Stimulated activated naive B cell treated with anti-CD40 and anti-IgM and Interleukin-4, amounts not matched to agents 10 μg/mL and 1 μg/mL and 100 μg/mL, for 72 hours (primary cell): ENCODE results near the gene KCTD1.

Experiments
- ATAC-seq, 2 donors: fragments of 150-1000 bp; cut with Tn5 transposase; replicated peaks; 2 replicates each; pipeline ENCODE4 v1.10.0; 2021; ENCODE audit warnings: moderate library complexity in 1 of 2
- DNase-seq: peaks from one replicate; pipeline ENCODE4 v3.0.0; 2021
- H3K27ac Mint-ChIP-seq: one replicate; pipeline ENCODE4 v1.8.0; 2022; ENCODE audit warnings: mild to moderate bottlenecking, mixed read lengths
- H3K27me3 Mint-ChIP-seq, 2 donors: one replicate each; pipeline ENCODE4 v1.8.0; 2022; ENCODE audit warnings: mixed read lengths in 2 of 2
- H3K36me3 Mint-ChIP-seq, 2 donors: one replicate each; pipeline ENCODE4 v1.8.0; 2022; ENCODE audit warnings: mixed read lengths in 2 of 2, mild to moderate bottlenecking in 1 of 2
- H3K4me1 Mint-ChIP-seq, 2 donors: one replicate each; pipeline ENCODE4 v1.8.0; 2022; ENCODE audit warnings: mixed read lengths in 2 of 2, mild to moderate bottlenecking in 1 of 2
- H3K4me3 Mint-ChIP-seq, 2 donors: one replicate each; pipeline ENCODE4 v1.8.0; 2022; ENCODE audit warnings: mild to moderate bottlenecking in 2 of 2, mixed read lengths in 2 of 2, moderate library complexity in 1 of 2
- H3K9me3 Mint-ChIP-seq, 2 donors: one replicate each; pipeline ENCODE4 v1.8.0; 2022; ENCODE audit warnings: mixed read lengths in 2 of 2, mild to moderate bottlenecking in 1 of 2

KCTD1 gene

DNA sequence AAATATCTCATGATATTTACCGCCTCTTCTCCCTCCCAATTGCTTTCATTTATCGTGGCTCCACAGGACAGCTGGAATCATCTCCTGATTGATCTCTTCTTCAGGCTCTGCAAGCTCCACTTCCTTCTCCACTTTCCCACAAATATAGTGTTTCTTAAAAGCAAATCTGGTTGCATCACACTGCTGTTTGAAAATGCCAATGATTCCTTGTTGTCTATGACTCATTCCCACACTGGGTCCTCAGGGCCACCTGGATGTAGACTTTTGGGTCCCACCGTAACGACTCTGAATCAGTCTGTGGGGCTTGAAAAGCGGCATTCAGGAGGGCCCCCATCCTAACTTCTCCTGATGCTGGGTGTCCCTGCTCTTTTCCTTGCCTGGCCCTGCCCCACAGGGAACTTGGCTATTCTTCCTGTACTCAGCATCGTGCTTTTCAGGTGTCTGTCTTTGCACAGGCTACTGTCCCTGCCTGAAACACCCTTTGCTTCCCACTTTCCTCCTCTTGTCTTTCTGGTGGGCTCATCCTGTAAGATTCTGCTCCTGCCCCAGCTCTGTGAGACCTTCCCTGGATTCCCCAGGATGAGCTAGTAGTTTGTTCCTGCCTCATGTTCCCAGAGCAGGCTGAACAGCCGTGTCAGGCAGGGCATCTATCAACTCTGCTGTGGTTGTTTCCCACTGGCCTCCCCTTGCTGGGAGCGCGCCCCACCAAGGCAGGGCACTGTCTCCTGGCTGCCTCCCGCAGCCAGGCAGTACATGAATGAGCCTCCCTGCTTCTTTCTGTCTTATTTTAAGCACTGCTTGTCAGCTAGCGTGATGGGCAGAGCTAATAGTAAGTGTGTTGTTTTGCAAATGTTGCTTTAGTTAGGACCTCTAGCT lies 111.9 kb downstream of the KCTD1 start:
- no peaks in the 10 kb centered on the region for H3K9me3 Mint-ChIP-seq
- H3K4me1 Mint-ChIP-seq: peaks cover 3 to 8% of the 10 kb centered on the region in 2 donors
- ATAC-seq (no peak), DNase-seq (no peak)
- peaks cover 22 to 33% of the 10 kb centered on the region in 2 donors for H3K27me3 Mint-ChIP-seq
- H3K4me3 Mint-ChIP-seq: no peak overlapping the region
- H3K27ac Mint-ChIP-seq: no peak overlapping the region
- H3K36me3 Mint-ChIP-seq: no peaks in the 10 kb centered on the region

DNA sequence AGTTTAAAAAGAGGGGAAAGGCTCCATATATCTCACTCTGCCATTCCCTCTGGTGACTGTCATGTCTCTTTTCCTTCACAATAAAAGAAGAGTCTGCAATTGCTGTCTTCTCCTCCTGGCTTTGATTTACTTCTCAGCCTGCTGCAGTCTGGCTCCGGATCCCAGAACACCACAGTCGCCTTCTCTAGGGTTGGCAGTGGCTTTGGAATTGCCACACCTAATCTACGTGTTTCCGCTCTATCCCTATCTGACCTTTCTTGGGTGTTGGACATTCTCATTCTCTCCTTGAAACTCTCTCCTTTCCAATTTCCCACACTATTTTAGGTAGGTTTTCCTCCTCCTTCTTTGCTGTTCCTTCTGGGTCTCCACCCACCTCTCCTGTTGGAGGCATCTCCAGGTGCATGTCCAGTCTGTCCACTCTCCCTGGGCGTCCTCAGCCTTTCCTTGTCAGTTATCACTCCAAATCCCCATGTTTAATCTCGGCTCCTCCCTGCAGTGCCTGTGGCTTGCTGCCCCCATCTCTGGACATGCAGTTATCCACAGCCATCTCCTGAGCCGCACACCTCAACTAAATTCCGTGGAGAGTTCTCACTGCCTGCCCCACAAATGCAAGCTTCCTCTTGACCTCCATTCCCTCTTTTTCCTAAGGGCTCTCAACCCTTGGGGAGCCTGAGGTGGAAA lies 112.8 kb downstream of the KCTD1 start:
- Mint-ChIP-seq H3K36me3 (no peaks in the 10 kb centered on the region), H3K4me1 (peaks cover 3 to 8% of the 10 kb centered on the region in 2 donors), H3K27ac (no peak overlapping the region), H3K27me3 (peaks cover 22 to 33% of the 10 kb centered on the region in 2 donors), H3K9me3 (peaks cover 2 to 3% of the 10 kb centered on the region in 2 donors), H3K4me3 (no peak overlapping the region)
- DNase-seq (no peak), ATAC-seq (no peak)

DNA sequence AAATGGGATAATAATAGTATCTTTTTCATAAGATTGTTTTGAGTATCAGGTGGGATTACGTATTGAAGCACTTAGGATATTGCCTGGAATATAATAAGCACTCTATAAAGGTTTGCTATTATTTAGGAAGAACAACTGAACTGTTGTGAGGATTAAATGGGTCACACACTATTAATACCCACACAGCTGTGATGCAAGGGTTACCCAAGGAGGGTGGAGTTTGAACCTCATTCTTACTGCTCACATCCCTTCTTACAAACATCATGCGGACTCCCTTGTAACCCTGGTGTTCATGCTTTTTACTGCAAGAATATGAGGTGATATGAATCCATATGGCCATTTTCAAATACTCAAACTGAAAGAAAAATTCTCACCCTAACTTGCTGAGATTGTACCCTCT lies 113.5 kb downstream of the KCTD1 start:
- DNase-seq: no peak
- peaks cover 3 to 8% of the 10 kb centered on the region in 2 donors for H3K4me1 Mint-ChIP-seq
- H3K4me3 Mint-ChIP-seq: no peak overlapping the region
- peaks cover 22 to 33% of the 10 kb centered on the region in 2 donors for H3K27me3 Mint-ChIP-seq
- H3K27ac Mint-ChIP-seq: no peak overlapping the region
- H3K36me3 Mint-ChIP-seq: no peaks in the 10 kb centered on the region
- no peak for ATAC-seq
- H3K9me3 Mint-ChIP-seq: peaks cover 3% of the 10 kb centered on the region in 2 donors

DNA sequence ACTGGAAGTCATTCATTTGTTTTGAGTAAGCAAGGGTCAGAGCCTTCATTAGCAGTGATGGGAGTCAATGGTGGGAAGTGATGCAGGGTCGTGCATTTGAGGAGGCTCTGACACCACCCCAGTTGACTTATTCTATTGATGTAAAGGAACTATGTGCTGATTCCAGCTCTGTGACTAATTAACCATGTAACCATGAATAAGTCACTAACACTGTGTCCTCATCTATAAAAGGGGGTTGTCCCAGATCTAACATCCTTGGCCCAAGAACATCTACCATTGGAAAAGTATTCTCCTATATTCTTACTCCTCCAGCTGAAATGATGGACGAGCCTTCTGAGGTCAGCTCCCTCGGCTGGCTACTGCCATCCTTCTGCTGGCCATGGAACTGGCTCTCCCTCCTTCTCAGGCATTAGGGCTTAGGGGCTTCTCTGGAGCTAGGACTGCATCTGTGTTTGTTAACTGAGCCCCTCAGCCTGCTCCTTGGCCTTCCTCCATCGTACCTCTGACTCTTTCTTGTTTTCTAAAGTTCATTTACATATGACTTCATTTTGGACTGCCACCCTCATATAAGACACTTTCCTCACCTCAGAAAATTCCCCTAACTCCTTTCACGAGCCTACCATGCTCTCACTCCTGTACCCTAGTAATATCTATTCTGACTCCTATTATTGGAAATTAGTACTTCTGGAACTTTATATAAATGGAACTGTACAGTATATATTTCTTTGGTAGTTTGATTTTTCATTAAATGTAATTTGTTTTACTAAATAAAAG lies 115.5 kb downstream of the KCTD1 start:
- peak in 1 of 2 donors; percentile 38 for ATAC-seq
- H3K4me1 Mint-ChIP-seq: no peaks in the 10 kb centered on the region
- peaks cover 3% of the 10 kb centered on the region in 2 donors for H3K9me3 Mint-ChIP-seq
- no peak for DNase-seq
- no peak overlapping the region for H3K4me3 Mint-ChIP-seq
- peaks cover 11 to 21% of the 10 kb centered on the region in 2 donors for H3K27me3 Mint-ChIP-seq
- H3K36me3 Mint-ChIP-seq: no peaks in the 10 kb centered on the region
- no peak overlapping the region for H3K27ac Mint-ChIP-seq

DNA sequence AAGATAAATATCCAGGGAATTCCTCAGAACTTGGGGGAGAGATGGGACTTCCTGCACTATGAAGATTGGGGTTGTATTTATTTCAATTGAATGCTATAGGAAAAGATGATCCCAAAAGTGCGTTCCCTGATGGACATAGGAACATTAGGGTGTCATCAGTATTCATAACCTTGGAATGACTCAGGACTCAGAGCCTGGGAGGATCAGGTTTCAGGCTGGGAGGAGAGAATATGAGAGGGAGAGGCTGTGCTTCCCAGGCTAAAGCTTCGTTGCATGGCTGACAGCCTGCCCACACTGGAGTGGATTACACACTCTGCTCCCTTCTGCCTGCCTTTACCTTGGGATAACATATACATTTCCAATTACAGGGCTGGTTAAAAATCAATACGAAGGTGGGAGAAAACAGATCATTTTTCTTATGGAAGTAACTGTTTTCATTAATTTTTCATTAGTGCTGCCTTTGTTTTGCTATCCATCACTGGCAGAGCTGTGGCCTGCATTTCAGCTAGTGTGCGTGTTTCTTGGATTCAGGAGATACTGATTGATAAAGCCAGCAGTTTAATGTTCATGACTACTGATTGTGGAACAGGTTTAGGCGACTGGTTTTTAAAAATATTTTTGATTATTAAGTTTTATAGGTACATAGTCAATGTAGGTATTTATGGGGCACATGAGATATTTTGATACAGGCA lies 118.7 kb downstream of the KCTD1 start:
- DNase-seq (no peak), ATAC-seq (no peak)
- Mint-ChIP-seq H3K27ac (no peak overlapping the region), H3K9me3 (peaks cover 3% of the 10 kb centered on the region in 2 donors), H3K27me3 (no peaks in the 10 kb centered on the region), H3K4me1 (no peaks in the 10 kb centered on the region), H3K36me3 (no peaks in the 10 kb centered on the region), H3K4me3 (no peak overlapping the region)

DNA sequence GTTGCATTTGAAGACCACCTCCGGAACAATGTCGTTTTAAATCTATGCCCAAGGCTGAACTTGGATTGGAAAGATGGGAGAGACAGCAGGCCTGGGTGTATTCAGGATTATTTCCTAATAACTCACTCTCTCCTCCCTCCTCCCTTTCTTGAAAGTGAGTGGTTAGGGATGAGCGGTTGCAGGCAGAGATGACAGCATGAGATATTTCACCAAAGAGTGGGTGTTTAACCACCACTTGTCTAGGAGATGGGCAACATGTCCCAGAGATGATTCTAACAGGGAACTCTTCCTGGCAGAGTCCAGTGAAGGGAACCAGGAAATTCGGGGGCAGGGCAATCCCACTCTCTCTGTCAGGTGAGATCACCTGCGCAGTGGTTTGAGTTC lies 123.2 kb downstream of the KCTD1 start:
- no peaks in the 10 kb centered on the region for H3K36me3 Mint-ChIP-seq
- H3K9me3 Mint-ChIP-seq: no peaks in the 10 kb centered on the region
- DNase-seq: no peak
- H3K4me3 Mint-ChIP-seq: no peak overlapping the region
- H3K4me1 Mint-ChIP-seq: peaks cover 0 to 10% of the 10 kb centered on the region in 2 donors
- H3K27ac Mint-ChIP-seq: no peak overlapping the region
- ATAC-seq: no peak
- no peaks in the 10 kb centered on the region for H3K27me3 Mint-ChIP-seq

DNA sequence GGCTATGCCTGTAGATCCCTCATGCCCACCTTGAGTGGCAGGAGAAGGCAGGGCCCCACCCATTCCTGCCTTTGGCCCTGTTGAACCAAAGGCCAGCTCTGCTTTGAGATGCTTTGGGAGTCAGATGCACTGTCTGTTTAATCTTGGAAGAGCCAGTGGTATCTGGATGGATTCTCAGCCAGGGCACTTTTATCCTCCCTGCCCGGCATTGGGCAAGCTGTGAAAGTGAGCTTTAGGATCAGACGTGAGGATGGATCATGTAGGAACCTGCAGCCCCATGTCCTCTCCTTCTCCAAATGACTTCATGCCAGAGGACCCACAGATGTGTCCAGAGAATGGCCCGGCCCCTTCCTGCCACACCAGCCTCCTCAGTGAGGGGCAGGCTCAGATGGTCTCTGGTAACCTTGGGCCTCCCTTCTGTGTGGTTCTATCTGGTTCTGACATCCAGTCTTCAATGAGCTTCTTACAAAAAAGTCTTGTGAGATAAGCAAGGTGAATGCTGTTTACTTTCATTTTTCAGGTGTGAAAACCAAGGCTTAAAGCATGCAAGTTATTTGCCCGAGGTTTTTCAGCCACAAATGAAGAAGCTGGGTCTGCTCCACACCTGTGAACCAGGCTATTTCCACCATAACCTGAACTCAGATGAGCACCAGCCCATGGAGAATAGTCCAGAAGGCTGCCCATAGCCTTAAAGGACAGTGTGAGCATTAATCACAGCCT lies 123.8 kb downstream of the KCTD1 start:
- H3K4me1 Mint-ChIP-seq: peaks cover 0 to 10% of the 10 kb centered on the region in 2 donors
- no peaks in the 10 kb centered on the region for H3K9me3 Mint-ChIP-seq
- ATAC-seq: no peak
- H3K27ac Mint-ChIP-seq: no peak overlapping the region
- DNase-seq: no peak
- no peaks in the 10 kb centered on the region for H3K36me3 Mint-ChIP-seq
- H3K4me3 Mint-ChIP-seq: no peak overlapping the region
- no peaks in the 10 kb centered on the region for H3K27me3 Mint-ChIP-seq

DNA sequence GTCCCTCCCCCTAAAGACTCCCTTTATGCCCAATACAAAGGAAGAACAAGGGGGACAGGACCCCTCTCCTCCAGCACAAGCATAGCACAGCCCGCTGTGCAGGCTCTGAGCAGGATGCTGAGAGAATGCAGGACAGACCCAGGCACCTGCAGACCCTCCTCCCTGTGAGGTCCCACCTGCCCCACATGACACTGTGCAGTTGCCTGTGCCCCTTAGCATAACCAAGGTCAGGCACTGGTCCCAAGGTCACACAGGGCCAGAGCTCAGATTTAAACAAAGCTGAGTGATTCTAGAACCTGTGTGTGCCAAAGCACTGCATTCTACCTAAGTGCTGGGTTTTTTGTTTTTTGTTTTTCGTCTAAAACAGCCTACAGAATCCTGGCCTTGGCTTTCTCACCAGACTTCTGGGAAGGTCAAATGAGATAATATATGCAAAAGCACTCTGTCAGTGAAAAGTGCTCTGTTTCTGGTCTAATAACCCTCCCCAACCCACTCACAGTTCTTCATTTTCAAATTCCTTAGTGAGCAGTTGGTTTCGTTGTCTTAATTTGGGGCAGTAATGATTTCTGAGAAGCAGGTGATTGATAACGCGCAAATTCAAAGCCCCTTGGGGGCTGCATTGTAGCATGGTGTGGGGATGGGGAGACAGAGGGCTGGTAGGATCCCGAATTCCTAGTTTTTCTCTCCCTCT lies 125.7 kb downstream of the KCTD1 start:
- Mint-ChIP-seq H3K9me3 (no peaks in the 10 kb centered on the region), H3K27me3 (no peaks in the 10 kb centered on the region), H3K4me3 (no peak overlapping the region), H3K4me1 (peaks cover 0 to 10% of the 10 kb centered on the region in 2 donors), H3K27ac (peak overlapping the region; percentile 60), H3K36me3 (no peaks in the 10 kb centered on the region)
- no peak for DNase-seq
- ATAC-seq: peak; percentile 73 to 79

DNA sequence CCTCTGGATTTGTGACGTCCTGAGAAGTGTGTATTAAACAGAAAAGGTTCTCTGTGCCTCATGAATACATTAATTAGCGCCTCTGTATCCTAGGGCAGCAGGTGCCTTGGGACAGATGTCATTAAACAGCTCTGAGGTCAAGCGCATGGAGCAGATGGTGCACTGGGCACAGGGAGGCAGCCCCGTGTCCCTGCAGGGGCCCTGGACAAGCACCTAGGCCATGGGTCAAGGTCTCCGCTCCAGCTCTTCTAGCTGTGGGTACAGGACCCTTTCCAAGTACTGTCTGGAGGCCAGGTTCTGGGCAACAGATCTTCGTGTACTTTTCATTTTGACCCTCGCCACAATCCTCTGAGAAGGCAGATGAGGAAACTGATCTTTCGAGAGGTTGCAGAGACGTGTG lies 126.4 kb downstream of the KCTD1 start:
- ATAC-seq: no peak

DNA sequence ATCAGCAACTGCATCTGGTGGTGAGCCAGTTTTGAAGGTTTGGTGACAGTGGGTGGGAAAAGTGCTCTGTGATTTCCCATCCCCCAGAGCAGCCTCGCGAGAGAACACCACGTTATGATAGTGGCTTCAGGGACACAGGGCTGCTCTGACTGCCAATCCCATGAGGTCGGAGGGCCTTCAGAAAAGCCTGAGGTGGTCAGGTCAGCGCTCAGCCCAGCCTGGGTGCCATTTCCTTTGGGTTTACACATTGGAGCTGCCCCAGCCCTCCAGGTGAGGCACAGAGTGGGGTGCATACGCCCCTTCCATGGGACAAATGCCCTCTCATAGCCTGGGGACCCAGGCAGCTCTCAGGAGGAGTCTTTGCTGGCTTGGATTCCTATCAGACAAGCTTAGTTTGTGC lies 126.8 kb downstream of the KCTD1 start:
- ATAC-seq: no peak
- no peak overlapping the region for H3K27ac Mint-ChIP-seq
- no peak overlapping the region for H3K4me3 Mint-ChIP-seq
- DNase-seq: no peak
- H3K36me3 Mint-ChIP-seq: no peaks in the 10 kb centered on the region
- H3K27me3 Mint-ChIP-seq: no peaks in the 10 kb centered on the region
- H3K9me3 Mint-ChIP-seq: no peaks in the 10 kb centered on the region
- peaks cover 0 to 10% of the 10 kb centered on the region in 2 donors for H3K4me1 Mint-ChIP-seq

More for the DNA sequence above, 126.4 kb downstream of the KCTD1 start:
- H3K4me3 Mint-ChIP-seq: no peak overlapping the region
- DNase-seq: no peak
- H3K9me3 Mint-ChIP-seq: no peaks in the 10 kb centered on the region
- peaks cover 0 to 10% of the 10 kb centered on the region in 2 donors for H3K4me1 Mint-ChIP-seq
- H3K27ac Mint-ChIP-seq: no peak overlapping the region
- no peaks in the 10 kb centered on the region for H3K27me3 Mint-ChIP-seq
- H3K36me3 Mint-ChIP-seq: no peaks in the 10 kb centered on the region

DNA sequence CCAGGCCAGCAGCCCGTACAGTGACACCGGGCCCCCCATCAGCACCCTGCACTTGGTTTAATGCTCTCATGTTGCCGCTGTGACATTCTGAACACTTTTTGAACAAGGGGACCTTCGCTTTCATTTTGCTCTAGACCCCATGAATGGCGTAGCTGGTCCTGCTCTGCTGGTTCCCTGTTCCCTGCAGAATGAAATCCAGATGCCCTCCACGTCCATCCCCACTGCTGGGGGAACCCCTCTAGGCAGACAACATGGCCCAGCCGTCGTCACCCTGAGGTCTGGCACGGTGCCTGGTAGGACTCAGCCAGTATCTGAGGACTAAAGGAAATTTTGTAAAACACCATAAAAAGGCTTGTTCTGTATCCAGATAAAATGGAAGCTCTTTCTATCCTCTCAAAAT lies 128.6 kb downstream of the KCTD1 start:
- Mint-ChIP-seq H3K27me3 (no peaks in the 10 kb centered on the region), H3K36me3 (no peaks in the 10 kb centered on the region), H3K9me3 (no peaks in the 10 kb centered on the region), H3K4me1 (peaks cover 0 to 10% of the 10 kb centered on the region in 2 donors), H3K27ac (no peak overlapping the region), H3K4me3 (no peak overlapping the region)
- DNase-seq: no peak
- ATAC-seq: no peak

DNA sequence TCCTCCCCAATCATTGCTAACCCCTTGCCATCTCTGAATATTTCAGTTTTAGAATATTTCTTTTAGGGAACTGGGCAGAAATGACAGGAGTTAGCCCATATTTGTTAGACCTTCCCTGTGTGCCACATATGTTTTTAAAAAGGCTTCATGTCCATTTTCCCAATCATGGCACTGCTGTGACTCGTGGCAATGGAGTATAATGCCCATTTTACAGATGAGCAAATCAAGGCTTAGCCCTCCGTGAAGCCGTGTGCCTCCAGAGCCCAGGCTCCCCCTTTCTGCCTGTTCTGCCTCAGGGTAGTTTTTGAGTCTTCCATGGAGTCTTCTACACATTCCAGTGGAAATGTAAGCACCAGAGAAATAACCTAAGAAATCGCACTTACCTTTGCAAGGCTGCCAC lies 130.1 kb downstream of the KCTD1 start:
- H3K36me3 Mint-ChIP-seq: no peaks in the 10 kb centered on the region
- no peak overlapping the region for H3K27ac Mint-ChIP-seq
- ATAC-seq (no peak), DNase-seq (no peak)
- H3K4me3 Mint-ChIP-seq: no peak overlapping the region
- no peaks in the 10 kb centered on the region for H3K27me3 Mint-ChIP-seq
- H3K9me3 Mint-ChIP-seq: no peaks in the 10 kb centered on the region
- peaks cover 0 to 10% of the 10 kb centered on the region in 2 donors for H3K4me1 Mint-ChIP-seq

DNA sequence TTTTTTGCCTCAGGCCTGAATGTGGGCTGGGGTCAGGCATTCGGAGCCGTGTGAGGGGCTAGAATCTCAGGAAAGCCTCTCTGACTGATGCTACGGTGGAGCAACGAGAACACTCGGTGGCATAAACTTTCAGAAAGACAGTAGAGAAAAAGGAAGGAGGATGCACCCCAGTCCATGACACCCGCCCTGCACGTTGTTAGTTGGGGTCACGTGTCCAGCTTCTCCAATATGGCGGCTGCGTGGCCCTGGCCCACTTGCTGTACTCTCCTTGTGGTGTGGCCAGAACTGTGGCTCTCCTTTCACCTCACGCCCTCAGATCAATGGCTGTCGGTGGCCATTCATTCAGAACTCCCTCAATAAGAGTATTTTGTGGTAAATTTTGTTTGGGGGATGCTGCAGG lies 131.2 kb downstream of the KCTD1 start:
- Mint-ChIP-seq H3K36me3 (no peaks in the 10 kb centered on the region), H3K27ac (no peak overlapping the region), H3K27me3 (no peaks in the 10 kb centered on the region), H3K4me1 (peaks cover 0 to under 1% of the 10 kb centered on the region in 2 donors), H3K4me3 (no peak overlapping the region), H3K9me3 (no peaks in the 10 kb centered on the region)
- ATAC-seq (no peak), DNase-seq (no peak)
